Thoracic aorta (tissue), 2 donors: ENCODE measurements around the gene HERC4. TPM values are rescaled to one million over a fixed set of nuclear protein-coding genes. Genes with fewer than 3 reads are reported as not detected.

Source experiments
- ATAC-seq: fragments of 150-250 bp; one replicate; pipeline ENCODE4 v1.8.0; 2017; ENCODE audit warnings: low read depth; ENCODE audit not compliant: insufficient number of reproducible peaks, low FRiP score
- DNase-seq: peaks from one replicate; pipeline ENCODE4 v3.0.0-alpha.2; 2020; ENCODE audit warnings: low spot score
- H3K27ac ChIP-seq, 2 donors: fragments of 200-600 bp; sonication (generic); 1 replicate in 1 of 2; 2 replicates in 1 of 2; pipeline ENCODE4 v1.5.1; 2016; ENCODE audit warnings: mild to moderate bottlenecking in 2 of 2, moderate library complexity in 2 of 2
- H3K27me3 ChIP-seq: fragments of 200-600 bp; sonication (generic); replicated peaks from 2 replicates; pipeline ENCODE4 v1.6.0; 2016; ENCODE audit warnings: mild to moderate bottlenecking; ENCODE audit not compliant: insufficient read depth
- H3K36me3 ChIP-seq: fragments of 200-600 bp; sonication (generic); one replicate; pipeline ENCODE4 v1.5.1; 2016
- H3K4me1 ChIP-seq, 2 donors: fragments of 200-600 bp; sonication (generic); 1 replicate in 1 of 2; 2 replicates in 1 of 2; pipeline versions ENCODE4 v1.5.1 to v1.6.0; 2016; ENCODE audit warnings: low read depth in 2 of 2, mild to moderate bottlenecking in 1 of 2; ENCODE audit not compliant: control insufficient read depth in 1 of 2
- H3K4me3 ChIP-seq: fragments of 200-600 bp; sonication (generic); 2 replicates; pipeline ENCODE4 v1.5.1; 2016; ENCODE audit warnings: mild to moderate bottlenecking
- H3K9me3 ChIP-seq: fragments of 200-600 bp; sonication (generic); 2 replicates; pipeline ENCODE4 v1.5.1; 2016
- CTCF ChIP-seq: fragments of 200-600 bp; sonication (generic); IDR thresholded peaks from one replicate; pipeline ENCODE4 v1.5.1; 2019; ENCODE audit warnings: antibody characterized with exemption
- total RNA-seq, 2 donors: library from RNA; depleted of rRNA; stranded (reverse); fragments of >200 nt; gene quantifications; one replicate each; pipeline versions ENCODE4 v1.1.0 to v1.2.3, GENCODE V29; 2016

Gene HERC4
- total RNA-seq, 2 donors from 2014 or later, result 60.2 to 83.7 TPM

DNA sequence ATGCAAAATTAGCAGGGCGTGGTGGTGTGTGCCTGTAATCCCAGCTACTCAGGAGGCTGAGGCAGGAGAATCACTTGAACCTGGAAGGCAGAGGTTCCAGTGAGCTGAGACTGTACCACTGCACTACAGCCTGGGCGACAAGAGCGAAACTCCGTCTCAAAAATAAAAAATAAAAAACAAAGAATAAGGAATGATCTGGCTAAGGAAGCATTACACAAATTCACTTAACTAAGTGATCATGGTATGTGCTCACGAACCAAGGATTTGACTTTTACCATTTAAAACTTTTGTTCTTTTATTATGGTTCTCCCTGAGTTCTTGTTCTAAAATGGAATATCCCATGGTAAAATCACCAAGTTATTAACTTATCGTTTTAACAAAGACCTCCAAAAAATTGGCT lies 119.5 kb downstream of the HERC4 start:
- peaks cover 15% of the 10 kb centered on the region for H3K36me3 ChIP-seq

GRCh38 chr10:67943917-67944316 lies 131.2 kb downstream of the HERC4 start:
- no peak for ATAC-seq
- Histone ChIP-seq H3K27ac (no peak overlapping the region), H3K36me3 (peaks cover 22% of the 10 kb centered on the region), H3K4me1 (no peaks in the 10 kb centered on the region), H3K27me3 (no peaks in the 10 kb centered on the region), H3K9me3 (no peaks in the 10 kb centered on the region), H3K4me3 (no peak overlapping the region)
- TF ChIP-seq CTCF, result no peak
- no peak for DNase-seq

More for the DNA sequence above, 119.5 kb downstream of the HERC4 start:
- Histone ChIP-seq H3K4me3 (no peak overlapping the region), H3K27ac (no peak overlapping the region), H3K9me3 (no peaks in the 10 kb centered on the region), H3K27me3 (no peaks in the 10 kb centered on the region), H3K4me1 (no peaks in the 10 kb centered on the region)
- DNase-seq (no peak), ATAC-seq (no peak)
- no peak for TF ChIP-seq CTCF

DNA sequence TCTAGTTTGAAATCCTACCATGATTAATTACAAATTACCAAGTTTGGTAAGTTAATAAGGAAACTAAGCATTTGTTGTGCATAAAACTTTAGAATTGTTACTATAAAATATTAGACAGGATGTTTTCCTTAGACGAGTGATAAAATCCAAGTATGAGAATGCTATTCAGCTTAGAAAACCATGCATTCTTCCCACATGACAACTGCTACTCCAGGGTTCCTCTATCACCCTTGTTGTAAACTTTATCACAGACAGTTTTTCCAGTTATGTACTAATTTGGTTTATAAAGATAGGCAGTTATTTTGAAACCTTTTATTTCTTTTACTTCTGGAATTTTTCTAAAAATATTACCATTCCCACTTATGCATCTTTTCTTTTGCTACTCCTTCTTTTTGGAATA lies 138.7 kb downstream of the HERC4 start:
- H3K27ac ChIP-seq, result no peak overlapping the region
- DNase-seq (no peak), ATAC-seq (no peak)
- H3K36me3 ChIP-seq, result peaks cover 23% of the 10 kb centered on the region
- no peak for TF ChIP-seq CTCF
- H3K4me3 ChIP-seq, result no peak overlapping the region
- no peaks in the 10 kb centered on the region for H3K9me3 ChIP-seq
- H3K27me3 ChIP-seq, result no peaks in the 10 kb centered on the region
- no peaks in the 10 kb centered on the region for H3K4me1 ChIP-seq

- Histone ChIP-seq H3K4me1 (no peaks in the 10 kb centered on the region), H3K36me3 (peaks cover 34% of the 10 kb centered on the region), H3K27me3 (no peaks in the 10 kb centered on the region), H3K27ac (no peak overlapping the region), H3K9me3 (no peaks in the 10 kb centered on the region), H3K4me3 (no peak overlapping the region)
- no peak for TF ChIP-seq CTCF
- DNase-seq (no peak), ATAC-seq (no peak)
Measured at GRCh38 chr10:67935223-67935622, 139.9 kb downstream of the HERC4 start.

DNA sequence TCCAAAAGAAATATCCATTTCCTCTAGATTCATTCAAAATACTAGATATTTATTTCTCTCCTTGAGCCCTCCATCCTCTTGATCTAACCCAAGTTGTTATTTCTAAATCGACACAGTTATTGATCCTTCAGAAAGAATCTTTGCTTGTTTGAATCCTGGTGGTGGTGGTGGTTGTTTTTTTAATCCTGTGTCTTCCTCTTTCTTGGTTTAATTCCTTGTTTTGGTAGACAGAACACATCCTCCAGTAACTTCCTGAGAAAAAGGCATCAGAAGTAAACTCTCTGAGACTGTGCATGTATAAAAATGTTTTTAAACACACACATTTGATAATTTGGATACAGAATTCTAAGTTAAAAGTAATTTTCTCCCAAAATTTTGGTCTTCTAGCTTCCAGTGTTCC lies 140.7 kb downstream of the HERC4 start:
- peaks cover 35% of the 10 kb centered on the region for H3K36me3 ChIP-seq

More for the DNA sequence above, 140.7 kb downstream of the HERC4 start:
- H3K27ac ChIP-seq, result no peak overlapping the region
- ATAC-seq (no peak), DNase-seq (no peak)
- H3K4me3 ChIP-seq, result no peak overlapping the region
- no peaks in the 10 kb centered on the region for H3K27me3 ChIP-seq
- no peaks in the 10 kb centered on the region for H3K4me1 ChIP-seq
- no peak for TF ChIP-seq CTCF
- H3K9me3 ChIP-seq, result no peaks in the 10 kb centered on the region
